ENCODE results near the gene HTR3A.
A peak's percentile ranks its signal among the peaks of the same experiment; 100 is the strongest.

Gene HTR3A

DNA sequence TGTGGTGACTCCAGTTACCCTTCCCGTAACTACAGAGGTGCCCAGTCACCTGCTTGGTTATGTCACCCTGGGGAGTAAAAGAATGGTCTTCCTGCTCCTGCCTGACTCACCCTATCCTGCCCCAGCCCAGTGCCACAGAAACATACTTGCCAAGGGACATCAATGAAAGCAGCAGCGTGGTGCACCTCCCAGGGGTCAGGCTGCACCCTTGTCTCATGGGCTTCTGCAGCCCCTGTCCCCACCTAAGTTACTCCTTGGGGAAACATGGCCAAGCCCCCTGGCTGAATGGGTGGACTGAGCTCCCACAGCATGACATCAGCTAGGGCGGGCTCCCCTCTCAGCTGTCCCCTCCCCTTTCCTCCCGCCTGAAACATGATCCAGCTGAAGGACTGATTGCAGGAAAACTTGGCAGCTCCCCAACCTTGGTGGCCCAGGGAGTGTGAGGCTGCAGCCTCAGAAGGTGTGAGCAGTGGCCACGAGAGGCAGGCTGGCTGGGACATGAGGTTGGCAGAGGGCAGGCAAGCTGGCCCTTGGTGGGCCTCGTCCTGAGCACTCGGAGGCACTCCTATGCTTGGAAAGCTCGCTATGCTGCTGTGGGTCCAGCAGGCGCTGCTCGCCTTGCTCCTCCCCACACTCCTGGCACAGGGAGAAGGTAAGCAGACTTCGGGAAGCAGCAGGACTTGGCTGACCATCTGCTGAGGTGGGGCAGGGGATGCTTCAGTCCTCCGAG lies at the start of gene HTR3A:
TSS of gene HTR3A (plus strand) at position 368 of the 730 bp plus-strand sequence. CDS start at position 586, 218 bp downstream.
- TF ChIP-seq CTCF (conservative IDR thresholded peaks at IDR 0.05), result peak; percentile 34; the same call in 1 of the 2 replicates
- peak within 1 kb of the TSS; percentile 28; the same call in 1 of the 2 replicates for H3K27ac ChIP-seq

DNA sequence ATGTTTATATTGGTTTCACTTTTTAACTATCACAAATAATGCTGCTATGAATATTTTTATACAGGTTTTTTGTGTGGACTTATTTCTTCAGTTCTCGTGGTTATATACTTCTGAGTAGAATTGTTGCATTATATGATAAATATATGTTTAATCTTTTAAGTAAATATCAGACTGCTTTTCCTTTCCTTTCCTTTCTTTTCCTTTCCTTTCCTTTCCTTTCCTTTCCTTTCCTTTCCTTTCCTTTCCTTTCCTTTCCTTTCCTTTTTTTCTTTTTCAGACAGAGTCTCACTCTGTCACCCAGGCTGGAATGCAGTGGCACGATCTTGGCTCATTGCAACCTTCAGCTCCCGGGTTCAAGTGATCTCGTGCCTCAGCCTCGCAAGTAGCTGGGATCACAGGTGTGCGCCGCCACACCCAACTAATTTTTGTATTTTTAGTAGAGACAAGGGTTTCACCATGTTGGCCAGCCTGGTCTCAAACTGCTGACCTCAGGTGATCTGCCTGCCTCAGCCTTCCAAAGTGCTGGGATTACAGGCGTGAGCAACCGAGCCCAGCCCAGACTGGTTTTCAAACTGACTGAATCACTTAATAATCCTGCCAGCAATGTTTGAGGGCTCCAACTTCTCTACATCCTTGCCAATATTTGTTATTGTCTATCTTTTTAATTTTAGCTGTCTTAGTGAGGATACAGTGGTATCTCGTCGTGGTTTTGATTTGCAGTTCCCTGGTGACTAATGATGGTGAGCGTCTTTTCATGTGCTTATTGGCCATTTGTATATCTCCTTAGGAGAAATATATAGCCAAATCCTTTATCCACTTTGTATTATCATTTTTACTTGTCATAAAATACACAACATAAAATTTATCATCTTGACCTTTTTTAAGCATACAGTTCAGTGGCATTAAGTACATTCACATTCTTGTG lies 48.4 kb upstream of the HTR3A start:
- H3K27ac ChIP-seq, result 0 out of 2 replicates have a peak overlapping the region, but pooled peaks have one; percentile 13
- TF ChIP-seq CTCF (conservative IDR thresholded peaks at IDR 0.05), result no peak

GRCh38 chr11:113928311-113928710 lies 46.6 kb upstream of the HTR3A start:
- no peak for TF ChIP-seq CTCF (conservative IDR thresholded peaks at IDR 0.05)
- H3K27ac ChIP-seq, result no peak overlapping the region

DNA sequence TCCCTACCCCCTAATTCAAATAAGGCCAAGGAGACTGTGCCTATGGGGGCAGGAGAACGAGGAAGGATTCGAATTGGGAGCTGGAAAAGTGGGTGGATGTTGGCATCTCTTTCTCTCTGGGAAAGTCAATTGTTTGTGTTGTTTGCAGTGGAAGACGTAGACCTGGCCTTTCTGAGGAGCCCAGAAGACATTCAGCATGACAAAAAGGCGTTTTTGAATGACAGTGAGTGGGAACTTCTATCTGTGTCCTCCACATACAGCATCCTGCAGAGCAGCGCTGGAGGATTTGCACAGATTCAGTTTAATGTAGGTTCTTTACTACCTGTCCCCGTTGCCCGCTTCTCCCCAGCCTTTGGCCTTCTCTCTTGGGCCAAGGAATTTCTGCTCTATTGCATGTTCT lies 42.1 kb upstream of the HTR3A start:
- no peak for TF ChIP-seq CTCF (conservative IDR thresholded peaks at IDR 0.05)
- H3K27ac ChIP-seq, result no peak overlapping the region

- peak overlapping the region; percentile 28; the same call in 1 of the 2 replicates for H3K27ac ChIP-seq
Observed at GRCh38 chr11:113934193-113934592, 40.7 kb upstream of the HTR3A start.

GRCh38 chr11:113934761-113935160 lies 40.1 kb upstream of the HTR3A start:
- TF ChIP-seq CTCF (conservative IDR thresholded peaks at IDR 0.05), result no peak
- peak overlapping the region; percentile 28; the same call in 1 of the 2 replicates for H3K27ac ChIP-seq

- no peak for TF ChIP-seq CTCF (conservative IDR thresholded peaks at IDR 0.05)
Observed at GRCh38 chr11:113935858-113936257, 39.0 kb upstream of the HTR3A start.

More at GRCh38 chr11:113935858-113936257, 39.0 kb upstream of the HTR3A start:
- no peak overlapping the region for H3K27ac ChIP-seq

Data from VCaP (cell line).